ENCODE results near the gene NALCN.
A peak's percentile ranks its signal among the peaks of the same experiment; 100 is the strongest.

NALCN gene

DNA sequence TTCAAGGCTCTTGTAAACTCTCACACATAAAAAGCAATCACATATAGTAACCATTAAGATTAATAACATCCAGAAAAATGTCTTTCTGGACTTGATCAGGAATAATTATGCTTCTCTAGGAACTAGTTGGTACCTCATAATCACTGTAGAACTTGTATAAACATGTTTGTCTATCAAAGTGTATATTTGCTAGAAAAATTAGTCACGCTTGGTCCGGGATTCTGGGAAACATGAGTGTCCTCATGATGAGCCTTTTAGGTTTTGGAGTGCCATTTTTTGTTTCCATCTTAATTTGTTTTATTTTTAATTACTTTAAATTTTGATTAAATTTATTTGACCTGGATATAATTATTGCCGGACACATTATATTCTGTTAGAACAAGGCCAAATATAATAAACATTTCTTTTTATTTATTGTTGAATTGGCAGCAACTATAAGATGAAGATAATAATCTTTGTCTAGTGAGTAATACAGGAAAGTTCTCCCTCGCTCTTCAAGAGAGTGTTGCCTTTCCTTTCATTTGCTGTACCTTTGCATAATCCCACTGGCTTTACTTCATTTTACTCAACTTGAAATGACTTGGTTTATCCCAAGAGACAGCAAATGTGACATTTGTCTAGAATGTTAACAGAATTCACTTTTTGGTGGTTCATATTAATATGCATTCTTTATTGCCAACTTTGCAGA lies 207.0 kb downstream of the NALCN start:
- DNase-seq, result no peak

GRCh38 chr13:101205408-101205807 lies 210.9 kb downstream of the NALCN start:
- no peak for DNase-seq

GRCh38 chr13:101204270-101205020 lies 211.9 kb downstream of the NALCN start:
- DNase-seq, result no peak

DNA sequence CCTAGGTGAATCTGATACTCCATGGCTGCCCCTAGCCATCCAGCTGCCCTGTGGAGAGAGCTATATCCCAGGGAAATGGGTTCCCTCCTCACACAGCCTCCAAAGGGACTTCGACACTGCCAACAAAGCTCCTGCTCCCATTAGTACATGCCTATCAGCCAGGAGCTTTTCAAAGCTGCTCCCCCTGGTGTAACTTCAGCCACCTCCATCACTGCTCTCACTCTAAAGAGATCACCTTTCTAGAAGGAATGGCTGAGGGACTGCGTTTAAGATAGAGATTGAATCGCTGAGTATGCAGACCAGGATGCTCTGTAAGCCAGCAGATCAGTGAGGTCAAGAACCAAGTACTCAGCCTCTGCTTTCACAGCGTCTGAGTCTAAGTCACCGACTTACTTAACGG lies 213.7 kb downstream of the NALCN start:
- no peak for DNase-seq

- DNase-seq, result no peak
Measured at GRCh38 chr13:101190976-101191375, 225.3 kb downstream of the NALCN start.

- no peak for DNase-seq
Measured at GRCh38 chr13:101190337-101190736, 226.0 kb downstream of the NALCN start.

DNA sequence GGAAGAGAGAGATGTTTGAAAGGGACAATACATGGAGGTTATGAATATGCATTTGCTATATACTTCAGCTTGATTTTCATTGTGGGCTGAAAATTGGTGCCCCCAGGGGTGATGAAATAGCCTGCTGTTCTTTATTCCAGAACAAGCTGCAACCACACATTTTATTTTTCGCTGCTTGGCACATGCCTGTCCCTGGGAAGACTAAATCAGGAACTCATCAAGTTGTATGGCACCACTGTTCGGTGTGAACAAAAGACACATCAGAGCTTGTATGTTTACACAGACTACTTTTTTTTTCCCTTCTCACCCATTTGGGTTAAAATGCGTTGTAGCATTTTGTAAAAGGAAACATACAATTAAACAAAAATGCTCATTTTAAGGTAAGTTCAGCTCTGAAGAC lies 230.7 kb downstream of the NALCN start:
- DNase-seq, result peak in 3 of 58 donors; percentile 7 to 24 (median 9)

GRCh38 chr13:101181076-101181685 lies 235.1 kb downstream of the NALCN start:
- no peak for DNase-seq

DNA sequence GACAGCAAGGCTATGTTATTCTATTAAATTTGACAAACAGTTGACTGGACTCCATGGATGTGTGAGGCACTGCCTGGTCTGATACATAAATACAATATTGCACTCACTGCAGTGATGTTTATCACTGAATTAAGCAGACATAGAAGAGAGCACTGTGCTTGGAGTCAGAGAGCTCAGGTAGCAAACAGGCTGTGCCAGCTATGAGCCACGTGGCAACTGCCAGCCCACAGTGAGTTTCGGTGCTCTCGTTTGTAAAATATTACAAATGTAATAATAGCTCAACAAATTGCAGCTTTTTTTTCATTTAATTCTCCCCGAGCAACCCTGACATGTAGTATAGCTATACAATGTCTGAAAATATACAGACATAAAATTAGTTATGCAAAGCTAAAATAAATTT lies 237.3 kb downstream of the NALCN start:
- DNase-seq, result no peak

GRCh38 chr13:101178406-101178805 lies 237.9 kb downstream of the NALCN start:
- DNase-seq, result no peak

- no peak for DNase-seq
Measured at GRCh38 chr13:101170306-101170705, 246.0 kb downstream of the NALCN start.

GRCh38 chr13:101157261-101157660 lies 259.0 kb downstream of the NALCN start:
- no peak for DNase-seq

GRCh38 chr13:101155920-101156319 lies 260.4 kb downstream of the NALCN start:
- no peak for DNase-seq

DNA sequence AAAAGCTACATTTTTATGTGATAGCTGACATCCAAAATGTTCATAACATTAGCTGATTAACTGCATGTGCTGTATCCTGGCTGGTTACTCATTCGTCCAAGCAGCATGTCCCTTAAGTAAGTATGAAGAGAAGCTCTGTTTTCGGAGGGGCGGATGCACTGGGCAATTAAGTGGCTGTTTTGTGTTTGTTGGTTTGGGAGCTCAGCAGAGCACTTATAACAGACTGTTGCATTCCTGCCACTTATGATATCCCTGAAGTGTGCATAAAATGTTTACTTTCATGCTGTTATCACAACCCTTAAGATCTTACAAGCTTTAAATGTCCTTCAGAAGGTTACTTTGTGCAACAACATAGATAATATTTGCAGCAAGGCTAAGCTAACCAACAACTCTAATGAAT lies 264.1 kb downstream of the NALCN start:
- DNase-seq, result no peak

GRCh38 chr13:101150998-101151397 lies 265.3 kb downstream of the NALCN start:
- peak in 7 of 58 donors; percentile 1 to 15 (median 9) for DNase-seq

- DNase-seq, result no peak
Measured at GRCh38 chr13:101149735-101150384, 266.4 kb downstream of the NALCN start.

GRCh38 chr13:101146101-101146898 lies 270.0 kb downstream of the NALCN start:
- DNase-seq, result no peak

- peak in 2 of 58 donors; percentile 15 to 42 for DNase-seq
Measured at GRCh38 chr13:101144808-101145419, 271.4 kb downstream of the NALCN start.

GRCh38 chr13:101140936-101141335 lies 275.4 kb downstream of the NALCN start:
- DNase-seq, result no peak

GRCh38 chr13:101140087-101140770 lies 276.1 kb downstream of the NALCN start:
- DNase-seq, result no peak

Data from anterior cingulate cortex (tissue), 58 donors.